ENCODE measurements around the gene IL1RL2. TPM values are rescaled to one million over a fixed set of nuclear protein-coding genes. Genes with fewer than 3 reads are reported as not detected.

The IL1RL2 gene
- total and polyA plus RNA-seq, 2 of the 4 experiments (the other 2 are of a cell fraction) = 0.09 to 0.36 TPM

DNA sequence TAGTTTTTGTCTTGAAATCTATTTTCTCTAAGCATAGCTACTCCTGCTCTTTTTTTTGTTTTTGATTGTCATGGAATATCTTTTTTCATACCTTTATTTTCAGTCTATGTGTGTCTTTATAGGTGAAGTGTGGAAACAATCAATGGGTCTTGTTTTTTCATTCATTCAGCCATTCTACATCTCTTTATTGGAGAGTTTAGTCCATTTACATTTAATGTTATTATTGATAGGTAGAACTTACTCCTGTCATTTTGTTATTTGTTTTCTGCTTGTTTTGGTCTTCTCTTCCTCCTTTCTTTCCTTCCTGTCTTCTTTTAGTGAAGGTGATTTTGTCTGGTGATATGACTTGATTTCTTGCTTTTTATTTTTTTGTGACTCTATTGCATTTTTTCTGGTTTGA is 17.8 kb downstream of the IL1RL2 start:
- Histone ChIP-seq H3K9me3 (ENCODE audit: control insufficient read depth, insufficient read depth, low read length) (no peaks in the 10 kb centered on the region), H3K27me3 (ENCODE audit: control insufficient read depth, insufficient read depth, low read length) (no peaks in the 10 kb centered on the region), H4K20me1 (ENCODE audit: insufficient read depth, low read length) (no peaks in the 10 kb centered on the region), H3K18ac (ENCODE audit: low read depth, low read length) (no peak overlapping the region), H3K23ac (ENCODE audit: low read depth, low read length) (no peak overlapping the region), H2BK15ac (ENCODE audit: low read depth, low read length) (no peak overlapping the region), H2BK5ac (ENCODE audit: low read depth, low read length, poor library complexity, severe bottlenecking) (no peak overlapping the region), H4K91ac (ENCODE audit: insufficient read depth, low read depth, low read length) (no peak overlapping the region), H3K9ac (ENCODE audit: low read depth, low read length) (no peak overlapping the region), H3K4me3 (ENCODE audit: insufficient read depth, low read depth, low read length) (no peak overlapping the region), H3K4me2 (ENCODE audit: low read depth, low read length) (no peak overlapping the region), H3K14ac (replicated peaks; ENCODE audit: low read depth, low read length) (no peak overlapping the region), H2AFZ (replicated peaks; ENCODE audit: low read length, poor library complexity) (no peak overlapping the region), H3K79me1 (ENCODE audit: low read depth in 1 of 2, low read length in 2 of 2) (no peaks in the 10 kb centered on the region), H3K4me1 (ENCODE audit: control insufficient read depth, insufficient read depth, low read length) (no peaks in the 10 kb centered on the region), H2AK5ac (ENCODE audit: low read depth, low read length) (no peak overlapping the region), H3K4ac (ENCODE audit: low read depth, low read length) (no peak overlapping the region), H2AK9ac (replicated peaks; ENCODE audit: low read depth, low read length, poor library complexity) (no peak overlapping the region), H3K36me3 (ENCODE audit: control insufficient read depth, insufficient read depth, low read length) (no peaks in the 10 kb centered on the region), H4K5ac (ENCODE audit: low read depth, low read length) (no peak overlapping the region), H3K56ac (ENCODE audit: extremely low read depth, insufficient read depth, low read length) (no peak overlapping the region), H4K8ac (ENCODE audit: low read depth in 2 of 2, low read length in 2 of 2) (no peak overlapping the region), H3K27ac (ENCODE audit: insufficient read depth, low read length) (no peak overlapping the region), H2BK20ac (ENCODE audit: low read depth, low read length) (no peak overlapping the region), H2BK120ac (ENCODE audit: low read depth, low read length) (no peak overlapping the region), H3K9me1 (ENCODE audit: insufficient read depth, low read length) (0 out of 2 replicates have a peak, but pooled peaks cover 4% of the 10 kb centered on the region)
- TF ChIP-seq MXI1 (IDR thresholded peaks at IDR 0.05; ENCODE audit: borderline replicate concordance, low read depth, low read length) = no peak
- no peak for TF ChIP-seq SMC3 (IDR thresholded peaks at IDR 0.05; ENCODE audit: low read depth, low read length)
- TF ChIP-seq FOS (IDR thresholded peaks at IDR 0.05; ENCODE audit: low read depth, low read length) = no peak
- TF ChIP-seq, protein P1, sequence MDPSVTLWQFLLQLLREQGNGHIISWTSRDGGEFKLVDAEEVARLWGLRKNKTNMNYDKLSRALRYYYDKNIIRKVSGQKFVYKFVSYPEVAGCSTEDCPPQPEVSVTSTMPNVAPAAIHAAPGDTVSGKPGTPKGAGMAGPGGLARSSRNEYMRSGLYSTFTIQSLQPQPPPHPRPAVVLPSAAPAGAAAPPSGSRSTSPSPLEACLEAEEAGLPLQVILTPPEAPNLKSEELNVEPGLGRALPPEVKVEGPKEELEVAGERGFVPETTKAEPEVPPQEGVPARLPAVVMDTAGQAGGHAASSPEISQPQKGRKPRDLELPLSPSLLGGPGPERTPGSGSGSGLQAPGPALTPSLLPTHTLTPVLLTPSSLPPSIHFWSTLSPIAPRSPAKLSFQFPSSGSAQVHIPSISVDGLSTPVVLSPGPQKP (IDR thresholded peaks at IDR 0.05; ENCODE audit: borderline replicate concordance, low read depth, low read length) = no peak
- no peak for DNase-seq
- CTCF ChIA-PET = no interaction called here
- intact Hi-C loops (cut with micrococcal nuclease) = no loop called here
- dilution Hi-C loops (cut with HindIII; ENCODE audit: low sequenced_read_pairs, unreplicated experiment) = no loop called here
- POLR2A ChIA-PET (ENCODE audit: unreplicated experiment) = no interaction called here
- in situ Hi-C loops (cut with MboI; ENCODE audit: low sequenced_read_pairs) = no loop called here
- ATAC-seq (ENCODE audit: low read depth) = no peak
- no TSS peak for BruUV-seq (replicated peaks)

All from IMR-90 (cell line).